HG03342 (cell line): ENCODE data around the gene SMCO3.
A peak's percentile ranks its signal among the peaks of the same experiment; 100 is the strongest.
"Not testable (repeated sequence)": the region's sequence is repeated elsewhere in the genome, so short reads cannot be mapped to it uniquely, and the experiment has no call there.

Experiments used
- ATAC-seq: cut with Tn5 transposase; IDR thresholded peaks from one replicate; pipeline ENCODE4 v1.9.1; 2021; ENCODE audit warnings: mild to moderate bottlenecking, moderate library complexity; ENCODE audit not compliant: unreplicated experiment

Gene SMCO3

GRCh38 chr12:14775636-14775980, 38.4 kb downstream of the SMCO3 start:
- ATAC-seq, result no peak

GRCh38 chr12:14774906-14775635, 38.9 kb downstream of the SMCO3 start:
- no peak for ATAC-seq

- ATAC-seq, result peak; percentile 64
Measured at GRCh38 chr12:14774074-14774905, 39.7 kb downstream of the SMCO3 start.

GRCh38 chr12:14773685-14774073, 40.3 kb downstream of the SMCO3 start:
- ATAC-seq, result peak; percentile 21

- ATAC-seq, result no peak
Measured at GRCh38 chr12:14772946-14773345, 41.0 kb downstream of the SMCO3 start.

GRCh38 chr12:14771651-14772137, 42.3 kb downstream of the SMCO3 start:
- ATAC-seq, result no peak

- ATAC-seq, result peak; percentile 19
Measured at GRCh38 chr12:14770496-14771461, 43.2 kb downstream of the SMCO3 start.

GRCh38 chr12:14769969-14770495, 44.0 kb downstream of the SMCO3 start:
- ATAC-seq, result peak; percentile 38

GRCh38 chr12:14769466-14769968, 44.5 kb downstream of the SMCO3 start:
- peak; percentile 0 for ATAC-seq

GRCh38 chr12:14768823-14769405, 45.1 kb downstream of the SMCO3 start:
- ATAC-seq, result no peak

GRCh38 chr12:14767617-14768016, 46.4 kb downstream of the SMCO3 start:
- no peak for ATAC-seq

GRCh38 chr12:14766649-14767215, 47.2 kb downstream of the SMCO3 start:
- ATAC-seq, result no peak

- not testable (repeated sequence) for ATAC-seq
Measured at GRCh38 chr12:14766020-14766419, 48.0 kb downstream of the SMCO3 start.

GRCh38 chr12:14765398-14765797, 48.6 kb downstream of the SMCO3 start:
- no peak for ATAC-seq

- not testable (repeated sequence) for ATAC-seq
Measured at GRCh38 chr12:14759711-14760280, 54.2 kb downstream of the SMCO3 start.

GRCh38 chr12:14756334-14757143, 57.4 kb downstream of the SMCO3 start:
- no peak for ATAC-seq
